Progenitor cell of endocrine pancreas (in vitro differentiated cells): ENCODE measurements around the gene APC2. TPM values are rescaled to one million over a fixed set of nuclear protein-coding genes. Genes with fewer than 3 reads are reported as not detected.

ENCODE experiments used
- DNase-seq: peaks from one replicate; pipeline ENCODE4 v3.0.0; 2021; ENCODE audit warnings: low spot score; ENCODE audit not compliant: unreplicated experiment
- H3K27ac Mint-ChIP-seq: 2 replicates; pipeline ENCODE4 v1.8.0; 2021; ENCODE audit warnings: mild to moderate bottlenecking, moderate library complexity, mixed read lengths
- H3K27me3 Mint-ChIP-seq: 2 replicates; pipeline ENCODE4 v1.8.0; 2021; ENCODE audit warnings: mixed read lengths
- H3K36me3 Mint-ChIP-seq: 2 replicates; pipeline ENCODE4 v1.8.0; 2022; ENCODE audit warnings: mixed read lengths; ENCODE audit not compliant: insufficient read depth
- H3K4me1 Mint-ChIP-seq: 2 replicates; pipeline ENCODE4 v1.8.0; 2021; ENCODE audit warnings: low read depth, mixed read lengths
- H3K4me3 Mint-ChIP-seq: 2 replicates; pipeline ENCODE4 v1.8.0; 2021; ENCODE audit warnings: low read depth, mild to moderate bottlenecking, moderate library complexity, mixed read lengths
- H3K9me3 Mint-ChIP-seq: 2 replicates; pipeline ENCODE4 v1.8.0; 2021; ENCODE audit warnings: low read depth, mixed read lengths
- total RNA-seq: library from RNA; stranded (reverse); gene quantifications from 2 replicates; pipeline ENCODE4 v1.2.1, GENCODE V29; 2021
- TF ChIP-seq, protein P1 (sequence below): fragments of 200-600 bp; sonication (generic); IDR thresholded peaks from one replicate; pipeline ENCODE4 v1.5.0; 2021; ENCODE audit warnings: antibody characterized with exemption, mild to moderate bottlenecking; ENCODE audit not compliant: unreplicated experiment

APC2 gene
- total RNA-seq, 1 donor from 2014 or later: 5.8 TPM

DNA sequence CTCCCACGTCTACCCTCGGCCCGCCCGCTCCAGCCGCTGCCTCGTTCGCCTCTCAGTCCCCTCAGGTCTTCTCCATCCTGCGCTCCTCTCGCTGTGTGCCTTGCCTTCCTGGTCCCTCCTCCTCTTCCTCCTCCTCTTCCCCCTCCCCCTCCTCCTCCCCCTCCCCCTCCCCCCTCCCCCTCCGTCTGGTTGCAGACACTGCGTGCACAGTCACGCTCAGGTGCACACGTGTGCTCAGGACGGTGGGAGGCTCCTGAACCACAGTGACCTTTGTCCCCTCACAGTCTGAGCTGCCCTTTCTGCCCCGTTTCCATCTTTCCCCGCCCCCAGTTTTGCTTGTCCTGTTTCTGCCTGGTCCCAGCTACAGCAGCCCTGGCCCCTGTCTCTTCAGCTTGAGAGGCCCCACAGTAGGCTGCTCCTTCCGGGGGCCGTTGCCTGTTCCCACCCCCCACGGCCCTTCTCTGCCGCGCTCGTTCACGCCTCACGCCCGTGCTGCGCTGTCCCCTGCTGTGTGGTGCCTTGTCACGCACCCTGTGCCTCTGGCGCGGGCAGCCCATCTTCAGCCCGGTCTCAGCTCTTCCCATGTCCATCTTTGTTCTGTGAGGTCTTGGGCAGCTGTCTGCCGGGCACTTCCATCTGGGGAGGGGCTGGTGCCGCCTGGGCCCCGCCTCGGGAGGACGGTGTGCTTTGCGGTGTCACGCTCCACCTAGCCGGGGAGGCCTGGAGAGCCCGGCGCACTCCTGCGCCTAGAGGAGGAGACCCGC lies 25.5 kb upstream of the APC2 start:
- Mint-ChIP-seq H3K9me3 (no peaks in the 10 kb centered on the region), H3K27ac (peak overlapping the region; percentile 82), H3K36me3 (peaks cover 17% of the 10 kb centered on the region), H3K27me3 (no peaks in the 10 kb centered on the region), H3K4me3 (peak overlapping the region; percentile 41), H3K4me1 (peaks cover 16% of the 10 kb centered on the region)
- no peak for DNase-seq
- TF ChIP-seq, protein P1, sequence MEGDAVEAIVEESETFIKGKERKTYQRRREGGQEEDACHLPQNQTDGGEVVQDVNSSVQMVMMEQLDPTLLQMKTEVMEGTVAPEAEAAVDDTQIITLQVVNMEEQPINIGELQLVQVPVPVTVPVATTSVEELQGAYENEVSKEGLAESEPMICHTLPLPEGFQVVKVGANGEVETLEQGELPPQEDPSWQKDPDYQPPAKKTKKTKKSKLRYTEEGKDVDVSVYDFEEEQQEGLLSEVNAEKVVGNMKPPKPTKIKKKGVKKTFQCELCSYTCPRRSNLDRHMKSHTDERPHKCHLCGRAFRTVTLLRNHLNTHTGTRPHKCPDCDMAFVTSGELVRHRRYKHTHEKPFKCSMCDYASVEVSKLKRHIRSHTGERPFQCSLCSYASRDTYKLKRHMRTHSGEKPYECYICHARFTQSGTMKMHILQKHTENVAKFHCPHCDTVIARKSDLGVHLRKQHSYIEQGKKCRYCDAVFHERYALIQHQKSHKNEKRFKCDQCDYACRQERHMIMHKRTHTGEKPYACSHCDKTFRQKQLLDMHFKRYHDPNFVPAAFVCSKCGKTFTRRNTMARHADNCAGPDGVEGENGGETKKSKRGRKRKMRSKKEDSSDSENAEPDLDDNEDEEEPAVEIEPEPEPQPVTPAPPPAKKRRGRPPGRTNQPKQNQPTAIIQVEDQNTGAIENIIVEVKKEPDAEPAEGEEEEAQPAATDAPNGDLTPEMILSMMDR: no peak

DNA sequence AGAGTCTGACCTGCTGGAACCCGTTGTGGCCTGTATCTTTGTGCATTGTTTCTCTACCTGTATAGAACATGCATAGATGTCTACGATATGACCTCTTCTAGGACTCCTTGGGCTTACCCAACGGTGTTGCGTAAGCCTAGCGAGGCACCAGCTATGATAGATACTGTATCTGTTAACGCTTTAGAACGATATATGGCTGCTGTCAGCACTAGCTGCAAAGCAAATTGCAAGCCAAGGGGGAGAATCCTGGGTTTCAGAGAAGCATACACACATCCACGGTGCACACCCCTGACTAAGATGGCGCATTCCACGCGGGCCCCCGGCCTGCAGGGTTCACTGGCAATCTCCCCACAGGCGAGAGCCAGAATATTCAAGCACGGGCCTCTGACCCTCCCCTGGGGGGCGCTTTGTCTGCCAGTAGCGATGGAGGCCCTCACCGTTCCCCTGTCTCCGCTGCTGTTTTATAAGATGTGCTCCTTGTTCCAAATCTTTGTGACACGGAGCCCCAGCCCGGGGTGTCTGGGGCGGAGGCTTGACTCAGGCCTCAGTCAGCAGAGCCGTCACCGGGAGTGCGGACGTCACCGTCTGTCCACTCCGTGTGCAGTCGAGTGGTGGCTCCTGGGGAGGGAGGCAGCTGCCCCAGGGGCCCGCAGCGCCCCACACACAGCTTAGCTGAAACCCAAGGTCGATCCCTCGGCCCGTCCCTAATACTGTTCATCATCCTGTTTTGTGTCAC lies 24.7 kb upstream of the APC2 start:
- H3K9me3 Mint-ChIP-seq: no peaks in the 10 kb centered on the region
- H3K36me3 Mint-ChIP-seq: peaks cover 14% of the 10 kb centered on the region
- H3K4me3 Mint-ChIP-seq: no peak overlapping the region
- H3K27ac Mint-ChIP-seq: peak overlapping the region; percentile 67
- H3K4me1 Mint-ChIP-seq: peaks cover 16% of the 10 kb centered on the region
- TF ChIP-seq, protein P1: no peak
- H3K27me3 Mint-ChIP-seq: no peaks in the 10 kb centered on the region
- no peak for DNase-seq

DNA sequence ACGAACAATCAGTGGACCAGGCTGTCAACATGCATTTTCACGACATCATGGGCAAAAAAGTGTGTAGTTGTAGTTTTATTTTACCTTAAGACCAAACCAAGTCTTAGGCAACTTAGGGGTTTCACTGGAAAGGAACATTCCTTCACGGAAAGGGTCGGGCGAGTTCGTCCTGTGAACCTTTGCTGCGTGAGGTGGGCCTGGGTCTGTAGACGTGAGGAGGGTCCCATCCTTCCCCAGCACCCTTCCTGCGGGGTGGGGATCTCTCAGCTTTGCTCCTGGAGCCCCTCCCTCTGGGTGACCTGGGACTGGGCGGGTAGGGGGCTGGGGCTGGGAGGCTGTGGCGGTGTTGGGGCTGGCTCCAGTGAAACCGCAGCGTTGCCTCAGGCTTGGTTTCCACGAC lies 24.0 kb upstream of the APC2 start:
- DNase-seq: no peak
- peaks cover 16% of the 10 kb centered on the region for H3K4me1 Mint-ChIP-seq
- TF ChIP-seq, protein P1: no peak
- H3K36me3 Mint-ChIP-seq: peaks cover 14% of the 10 kb centered on the region
- H3K27ac Mint-ChIP-seq: peak overlapping the region; percentile 67
- no peaks in the 10 kb centered on the region for H3K9me3 Mint-ChIP-seq
- no peak overlapping the region for H3K4me3 Mint-ChIP-seq
- H3K27me3 Mint-ChIP-seq: no peaks in the 10 kb centered on the region

- Mint-ChIP-seq H3K36me3 (peaks cover 13% of the 10 kb centered on the region), H3K4me3 (no peak overlapping the region), H3K9me3 (no peaks in the 10 kb centered on the region), H3K27ac (no peak overlapping the region), H3K4me1 (peaks cover 16% of the 10 kb centered on the region), H3K27me3 (no peaks in the 10 kb centered on the region)
- TF ChIP-seq, protein P1: no peak
- DNase-seq: no peak
Observed at GRCh38 chr19:1426736-1427135, 23.2 kb upstream of the APC2 start.

- Mint-ChIP-seq H3K9me3 (no peaks in the 10 kb centered on the region), H3K27ac (no peak overlapping the region), H3K27me3 (no peaks in the 10 kb centered on the region), H3K4me1 (peaks cover 16% of the 10 kb centered on the region), H3K36me3 (peaks cover 12% of the 10 kb centered on the region), H3K4me3 (no peak overlapping the region)
- TF ChIP-seq, protein P1: no peak
- no peak for DNase-seq
Observed at GRCh38 chr19:1427221-1427920, 22.6 kb upstream of the APC2 start.
